Right lung (tissue), 5 donors: Measurements from ENCODE around the gene KCTD1. TPM values are rescaled to one million over a fixed set of nuclear protein-coding genes. Genes with fewer than 3 reads are reported as not detected.

Experiments used
- DNase-seq, 2 donors: peaks; one replicate each; pipeline ENCODE4 v3.0.0-alpha.2; 2013
- polyA plus RNA-seq, 5 donors: library from polyadenylated mRNA; unstranded; fragments of 120-200 nt; gene quantifications; one replicate each; pipeline versions ENCODE4 v1.2.1 to v1.2.3, GENCODE V29; 2013; ENCODE audit warnings: inconsistent platforms in 1 of 5, low replicate concordance in 1 of 5; ENCODE audit not compliant: insufficient read length in 5 of 5, insufficient read depth in 1 of 5

The KCTD1 gene
- polyA plus RNA-seq, 5 donors = 15.8 to 19.3 (median 18.8) TPM

DNA sequence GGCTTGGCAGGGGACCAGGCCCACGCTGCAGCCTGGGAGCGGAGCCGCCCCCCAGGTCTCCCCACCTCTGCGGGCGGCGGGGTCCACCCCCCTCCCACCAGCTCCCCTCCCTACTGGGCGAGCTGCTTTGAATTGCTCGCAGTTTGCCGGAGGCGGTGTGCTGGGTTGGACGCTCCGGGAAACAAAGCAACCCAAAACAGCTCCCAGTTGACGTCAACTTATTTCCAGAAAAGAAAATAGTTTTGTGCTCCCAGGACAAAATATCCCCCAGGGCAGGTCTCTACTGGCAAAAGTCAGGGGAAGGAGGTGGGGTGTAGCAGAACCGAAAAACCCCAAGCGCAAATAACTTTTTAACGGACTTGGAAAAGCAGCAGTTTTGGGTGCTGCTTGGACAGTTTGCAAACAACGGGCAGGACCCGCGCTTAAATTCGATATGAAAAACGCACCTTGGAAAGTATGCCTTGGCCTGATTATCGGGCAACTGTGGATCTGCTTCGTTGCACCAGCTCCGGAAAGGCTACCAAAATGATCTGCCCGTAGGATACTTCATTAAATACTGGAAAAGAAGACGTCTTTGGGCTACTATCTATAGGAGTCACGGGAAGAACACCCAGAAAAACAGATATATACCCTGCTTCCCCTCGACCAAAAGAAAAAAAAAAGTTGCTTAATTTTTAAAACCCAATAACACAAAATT lies 2.8 kb upstream of the KCTD1 start:
- DNase-seq = peak in 1 of 2 donors; percentile 42

DNA sequence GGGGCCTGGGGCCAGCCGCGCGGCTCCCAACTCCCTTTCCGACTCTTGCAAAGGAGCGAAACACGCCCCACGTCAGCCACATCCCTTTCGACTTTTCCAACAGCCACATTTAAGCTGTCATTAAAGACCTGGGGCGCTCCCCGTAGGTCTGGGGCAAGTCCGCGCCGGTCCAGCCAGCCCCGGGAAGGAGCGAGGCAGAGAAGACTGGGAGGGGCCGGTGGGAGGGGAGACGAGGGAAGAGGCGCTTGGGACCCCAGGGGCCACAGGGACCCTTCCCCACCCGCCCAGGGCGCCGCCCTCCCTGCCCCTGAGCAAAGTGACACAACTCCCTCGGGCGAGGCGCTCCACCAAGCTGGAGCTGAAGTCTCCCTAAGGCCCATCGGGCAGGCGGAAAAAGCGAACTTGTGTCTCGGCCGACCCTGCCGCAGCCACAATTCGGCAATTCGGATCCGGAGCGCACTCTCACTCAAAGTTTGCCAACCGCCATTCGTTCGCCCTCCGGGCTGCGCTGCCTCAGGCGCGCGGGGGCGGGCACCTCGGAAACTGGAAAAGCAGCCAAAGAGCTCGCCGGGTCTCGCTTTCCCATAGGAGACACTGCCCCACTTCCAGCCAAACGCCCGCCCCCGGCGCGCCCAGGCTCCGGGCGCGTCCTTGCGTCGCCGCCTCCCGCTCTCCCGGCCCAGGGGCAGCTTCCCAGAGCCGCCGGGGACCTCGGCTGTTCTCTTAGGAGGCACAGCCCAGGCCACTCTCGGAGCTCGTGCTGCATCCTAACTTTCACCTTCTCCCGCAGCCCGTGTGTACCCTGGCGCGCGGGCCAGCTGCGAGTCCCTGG lies 1.1 kb upstream of the KCTD1 start:
- peak; percentile 54 to 57 for DNase-seq

DNA sequence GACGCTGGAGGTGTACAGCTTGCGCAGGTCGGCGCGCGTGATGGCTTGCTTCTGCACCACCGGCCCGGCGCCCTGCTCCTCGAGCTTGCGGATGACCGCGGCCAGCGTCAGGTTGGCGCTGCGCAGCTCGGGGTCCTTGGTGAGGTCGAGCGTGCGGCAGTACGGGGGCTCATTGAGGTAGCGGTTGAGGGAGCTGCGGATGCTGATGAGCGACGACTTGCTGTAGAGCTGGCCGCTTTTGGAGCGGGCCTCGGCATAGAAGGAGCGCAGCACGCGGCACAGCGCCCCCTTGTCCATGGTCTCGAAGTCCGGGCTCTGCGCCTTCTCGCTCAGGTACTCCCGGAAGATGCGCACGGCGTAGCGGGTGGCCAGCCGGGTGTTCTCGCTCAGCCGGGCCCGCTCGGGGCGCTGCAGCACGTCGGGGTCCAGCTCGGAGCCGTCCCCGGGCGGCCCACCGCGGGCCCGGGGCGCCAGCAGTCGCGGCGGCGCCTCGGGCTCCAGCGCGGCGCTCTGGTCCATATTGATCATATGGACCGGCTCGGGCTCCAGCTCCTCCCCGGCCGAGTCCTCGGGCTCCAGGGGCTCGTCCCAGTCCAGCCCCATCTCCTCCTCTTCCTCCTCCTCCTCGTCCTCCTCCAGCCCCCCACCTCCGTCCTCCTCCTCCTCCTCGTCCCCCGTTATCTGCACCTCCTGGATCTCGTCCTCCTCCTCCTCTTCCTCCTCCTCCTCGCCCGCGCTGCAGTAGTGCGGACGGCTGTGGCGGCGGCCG lies 523 bp downstream of the KCTD1 start:
- peak; percentile 75 to 76 for DNase-seq

DNA sequence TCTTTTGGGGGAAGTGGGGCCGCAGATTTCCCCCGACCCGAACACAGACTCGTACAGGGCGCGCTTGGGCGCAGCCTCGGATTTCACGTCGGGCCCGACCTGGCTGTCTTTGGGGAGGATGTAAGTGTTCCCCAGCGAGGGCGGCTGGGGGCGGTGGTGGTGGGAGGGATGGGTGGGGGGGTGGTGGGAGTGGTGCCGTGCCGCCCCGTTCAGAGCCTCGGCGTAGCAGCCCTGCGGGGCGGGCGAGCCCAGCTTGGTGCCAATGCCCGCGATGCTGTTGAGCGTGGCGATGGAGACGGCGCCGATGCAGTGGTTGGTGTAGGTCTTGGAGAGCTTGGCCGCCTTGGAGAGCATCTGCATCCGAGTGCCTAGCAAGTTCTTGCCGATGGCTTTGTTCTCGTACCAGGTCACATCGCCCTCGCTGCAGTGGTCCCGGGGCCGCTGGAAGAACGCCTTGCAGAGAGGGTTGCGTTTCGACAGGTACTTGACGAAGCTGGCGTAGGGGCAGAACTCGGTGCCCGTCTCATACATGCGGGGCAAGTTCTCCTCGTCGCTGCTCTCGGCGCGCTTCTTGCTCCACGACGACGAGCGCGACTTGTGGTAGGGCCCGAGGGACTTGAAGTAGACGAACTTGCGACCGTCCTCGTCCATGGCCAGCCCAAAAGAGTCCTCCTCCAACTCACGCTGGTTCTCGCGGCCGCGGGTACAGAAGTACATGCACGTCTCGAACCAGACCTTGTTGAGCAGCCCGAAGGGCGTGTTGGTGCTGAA lies 1.3 kb downstream of the KCTD1 start:
- no peak for DNase-seq

DNA sequence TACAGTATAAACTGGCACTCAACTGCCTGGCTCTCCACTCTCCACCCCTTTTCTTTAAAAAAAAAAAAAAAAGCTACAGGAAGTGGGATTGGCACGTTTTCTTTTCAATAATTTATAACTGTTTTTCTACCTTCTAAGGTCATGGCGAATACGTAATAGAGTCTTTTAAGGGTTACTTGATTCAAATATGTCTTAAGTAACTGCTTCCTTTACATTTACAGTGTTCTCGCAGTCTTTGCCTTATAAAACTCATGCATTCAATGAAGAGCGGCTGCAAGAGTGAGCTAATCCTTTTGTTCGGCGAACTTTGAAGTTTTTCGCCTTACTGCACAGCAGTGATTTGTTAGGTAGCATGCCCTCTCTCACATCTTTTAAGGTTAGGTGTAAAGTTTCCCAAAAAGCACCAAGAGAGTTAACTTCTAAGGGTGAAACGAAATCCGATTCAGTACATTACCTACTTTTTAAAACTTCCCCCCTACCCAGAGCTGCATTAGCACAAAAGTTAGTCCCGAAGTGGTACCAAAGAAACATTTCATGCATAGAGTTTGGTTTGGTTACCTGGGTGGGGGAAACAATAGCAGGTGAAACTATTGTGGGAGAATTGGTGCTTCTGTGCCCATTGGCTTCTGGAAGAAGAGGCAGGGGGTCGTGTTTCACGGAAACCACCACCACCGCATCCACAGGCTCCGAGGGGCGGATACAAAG lies 2.0 kb downstream of the KCTD1 start:
- no peak for DNase-seq

DNA sequence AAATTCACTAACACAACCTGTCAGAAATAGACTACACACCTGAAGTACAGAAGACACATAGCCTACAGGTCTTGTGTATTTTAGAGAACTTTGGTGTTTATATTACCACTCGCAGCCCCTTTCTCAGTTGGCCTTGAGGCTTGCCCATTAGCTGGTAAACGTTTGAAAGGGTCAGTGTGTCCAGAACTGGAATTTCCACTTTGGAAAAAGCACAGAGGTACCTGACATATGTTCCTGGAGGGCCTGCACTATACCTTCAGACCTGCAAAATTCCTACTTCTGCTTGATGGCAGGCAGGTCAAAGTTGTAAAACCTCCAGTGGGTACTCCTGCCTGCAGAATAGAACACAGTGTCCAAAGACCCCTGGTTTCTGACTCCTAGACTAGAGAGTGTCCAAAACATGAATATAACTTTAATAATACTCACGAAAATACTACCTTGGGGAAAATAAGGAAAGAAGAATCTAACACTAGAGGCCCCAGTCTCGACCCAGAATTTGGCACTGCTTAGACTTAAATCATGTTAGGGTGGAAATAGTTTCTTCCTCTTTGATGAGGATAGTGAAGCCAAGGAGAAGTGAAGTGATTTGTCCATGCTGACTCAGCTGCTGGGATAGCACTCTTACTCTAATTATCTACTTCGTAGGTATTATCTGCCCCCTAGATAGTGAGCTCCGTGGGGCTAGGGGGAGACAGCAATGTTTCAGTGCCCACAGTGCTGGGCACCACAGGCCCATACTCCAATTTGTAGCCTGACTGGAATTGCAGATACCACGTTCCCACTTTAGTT lies 2.8 kb downstream of the KCTD1 start:
- DNase-seq = no peak

DNA sequence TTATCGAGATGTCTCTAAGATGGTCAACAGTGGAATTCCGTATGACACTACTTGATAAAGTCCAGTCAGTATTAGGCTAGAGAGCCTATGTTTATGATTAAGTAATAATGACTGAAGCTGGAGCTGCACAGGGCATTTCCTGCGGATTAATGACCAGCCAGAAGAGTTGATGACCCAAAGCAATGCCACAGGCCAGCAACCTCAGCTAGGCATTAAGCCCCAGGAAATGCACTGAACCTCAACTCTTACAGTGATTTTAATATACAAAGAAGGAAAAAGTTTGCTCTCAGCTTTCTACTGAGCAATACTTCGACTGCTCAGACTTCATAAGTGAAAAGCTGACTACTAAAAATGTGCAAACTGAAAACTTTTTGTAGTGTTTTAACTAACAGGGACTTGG lies 3.9 kb downstream of the KCTD1 start:
- no peak for DNase-seq

DNA sequence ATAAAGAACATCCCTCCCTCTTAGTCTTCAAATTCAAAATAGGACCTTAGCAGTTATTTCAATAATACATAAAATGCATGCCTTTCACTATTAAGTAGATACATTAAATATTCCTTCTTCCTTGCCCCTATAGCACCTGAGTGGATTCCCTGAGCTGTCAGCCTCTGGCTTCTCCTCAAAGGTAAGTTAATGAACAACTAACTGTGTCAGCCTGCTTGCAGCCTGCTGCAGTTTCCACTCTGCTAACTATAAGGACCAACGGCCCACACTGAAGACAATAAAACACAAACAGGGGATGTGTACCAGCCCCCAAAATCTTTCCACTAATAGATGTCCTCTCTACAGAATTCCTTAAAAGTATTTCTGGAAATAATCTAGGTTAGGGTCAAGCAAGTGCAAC lies 5.0 kb downstream of the KCTD1 start:
- DNase-seq = no peak

DNA sequence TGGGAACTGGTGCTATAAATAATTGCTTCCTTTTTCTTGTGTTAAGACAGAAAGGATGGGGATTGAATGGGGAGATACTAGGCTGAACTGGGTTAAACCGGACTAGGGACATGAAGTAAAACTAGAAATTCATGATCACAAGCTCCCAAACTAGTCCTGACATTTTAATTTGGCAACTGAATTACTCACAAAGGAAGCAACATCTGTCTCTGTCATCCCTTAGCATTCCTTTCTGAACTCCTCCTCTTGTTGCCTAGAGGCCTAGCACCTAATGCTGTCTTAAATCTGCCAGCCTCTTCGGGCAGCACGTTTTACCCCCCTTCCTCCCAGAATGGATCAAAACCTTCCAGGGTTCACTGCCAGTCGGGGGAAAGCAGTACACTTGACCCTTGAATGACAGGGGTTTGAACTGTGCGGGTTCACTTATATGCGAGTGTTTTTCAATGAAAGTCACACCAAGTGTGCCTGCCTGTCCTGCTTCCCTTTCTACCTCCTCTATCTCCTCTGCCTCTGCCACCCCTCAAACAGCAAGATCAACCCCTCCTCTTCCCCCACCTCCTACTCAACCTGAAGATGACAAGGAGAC lies 8.2 kb downstream of the KCTD1 start:
- no peak for DNase-seq

DNA sequence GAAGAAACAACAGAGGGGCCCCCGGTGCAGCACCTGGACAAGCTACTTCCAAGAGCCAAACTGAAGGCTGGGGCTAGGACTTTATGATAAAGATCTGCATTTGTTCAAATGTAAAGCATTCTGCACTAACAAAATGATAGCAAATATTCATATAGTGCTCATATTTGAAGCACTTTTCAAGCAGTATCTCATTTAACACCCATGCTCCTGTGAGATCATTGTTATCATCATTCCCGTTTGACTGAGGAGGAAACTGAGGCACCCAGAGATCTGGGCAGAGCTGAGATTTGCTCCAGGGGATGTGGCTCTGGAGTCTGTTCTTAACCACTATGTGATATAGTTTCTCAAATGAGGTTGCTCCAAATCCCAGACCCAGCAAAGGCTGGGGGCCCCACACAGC lies 9.8 kb downstream of the KCTD1 start:
- no peak for DNase-seq

DNA sequence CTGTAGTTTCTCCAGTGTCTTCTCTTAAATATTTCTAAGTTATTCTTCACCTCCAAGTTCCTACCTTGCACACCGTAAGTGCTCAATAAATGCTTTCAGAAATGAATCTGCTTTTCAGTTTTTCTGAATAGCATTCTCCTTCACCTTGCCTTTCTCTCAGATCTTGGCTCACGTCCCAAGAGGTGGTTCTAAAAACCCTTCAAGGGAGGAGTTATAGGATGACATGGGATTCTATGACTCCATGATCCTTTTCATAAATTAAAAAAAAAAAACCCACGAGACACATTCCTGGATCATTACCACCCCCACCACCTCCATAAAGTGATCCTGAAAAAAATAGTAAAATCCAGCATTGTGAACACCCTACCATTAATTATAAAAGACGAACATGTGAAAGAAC lies 11.7 kb downstream of the KCTD1 start:
- no peak for DNase-seq

DNA sequence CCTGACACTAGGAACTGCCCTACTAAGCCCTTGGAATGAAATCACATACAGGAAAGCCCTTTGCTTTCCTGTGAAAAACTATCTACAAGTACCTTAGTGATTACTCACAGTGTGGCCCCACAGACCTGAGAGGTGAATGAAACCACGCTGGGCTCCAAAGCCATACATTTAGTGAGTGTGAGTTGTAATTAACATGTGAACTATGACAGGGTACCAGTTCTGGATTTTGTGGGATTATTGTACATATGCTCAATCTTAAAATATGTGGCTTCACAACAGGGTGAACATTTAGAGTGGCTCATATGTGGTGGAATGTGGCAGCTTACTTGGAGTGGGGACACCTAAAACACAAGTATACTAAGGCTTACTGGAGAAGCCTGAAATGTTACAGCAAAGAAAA lies 12.3 kb downstream of the KCTD1 start:
- no peak for DNase-seq

DNA sequence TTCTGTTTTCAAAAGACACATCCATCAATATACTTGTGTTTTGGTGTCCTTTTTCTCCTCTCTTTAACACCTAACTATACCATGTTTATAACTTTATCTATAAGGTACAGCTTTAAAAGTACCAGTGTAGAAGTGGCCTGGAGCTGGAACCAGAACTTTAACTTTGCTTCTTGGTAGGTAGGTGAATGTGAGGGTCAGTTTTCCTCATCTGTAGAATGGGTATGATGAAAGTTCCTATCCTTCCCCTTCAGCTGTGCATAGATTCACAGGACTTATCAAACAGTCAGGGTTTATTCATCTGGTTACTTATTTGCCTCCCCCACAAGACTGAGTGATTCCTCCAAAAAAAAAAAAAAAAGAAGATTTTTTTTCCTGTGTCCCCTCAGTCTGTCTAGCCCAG lies 12.7 kb downstream of the KCTD1 start:
- no peak for DNase-seq

DNA sequence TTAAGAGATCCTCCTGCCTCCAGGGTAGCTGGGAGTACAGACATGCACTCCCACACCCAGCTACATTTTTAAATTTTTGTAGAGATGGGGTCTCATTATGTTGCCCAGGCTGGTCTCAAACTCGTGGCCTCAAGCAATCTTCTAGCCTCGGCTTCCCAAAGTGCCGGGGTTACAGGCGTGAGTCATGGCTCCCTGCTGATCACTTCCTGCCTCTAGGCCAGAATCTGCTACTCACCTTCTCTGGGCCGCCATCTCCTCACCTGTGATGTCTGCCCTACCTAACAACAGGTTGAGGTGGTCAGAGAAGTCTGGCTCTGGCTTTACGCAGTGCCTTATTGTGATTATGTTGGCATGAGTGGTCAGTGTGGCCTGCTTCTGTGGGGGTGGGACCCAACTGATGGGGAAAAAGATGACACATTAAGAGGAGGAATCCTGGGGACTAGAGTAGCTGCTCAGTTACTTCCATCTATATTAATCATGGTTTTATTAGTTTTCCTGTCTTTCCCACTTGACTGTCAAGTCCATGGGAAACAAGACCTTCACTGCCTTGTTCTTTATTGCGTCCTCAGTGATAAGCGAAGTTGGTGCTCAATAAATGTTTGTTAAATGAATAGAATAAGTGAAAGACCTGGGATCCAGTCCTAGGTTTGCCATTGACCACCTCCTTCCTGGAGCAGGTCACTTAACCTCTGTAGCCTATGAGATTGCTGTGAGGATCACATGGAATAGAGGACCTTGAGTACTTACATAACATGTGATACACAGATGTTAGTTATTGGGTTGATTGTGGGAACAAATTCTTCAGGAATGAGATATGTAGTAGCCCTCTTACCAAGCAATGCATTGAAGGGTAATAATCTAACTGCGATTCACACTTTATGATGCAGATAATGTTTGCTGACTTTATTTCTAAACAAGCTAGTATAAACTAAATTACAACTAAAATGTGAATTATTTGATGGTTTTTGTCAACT lies 15.7 kb downstream of the KCTD1 start:
- DNase-seq = no peak

DNA sequence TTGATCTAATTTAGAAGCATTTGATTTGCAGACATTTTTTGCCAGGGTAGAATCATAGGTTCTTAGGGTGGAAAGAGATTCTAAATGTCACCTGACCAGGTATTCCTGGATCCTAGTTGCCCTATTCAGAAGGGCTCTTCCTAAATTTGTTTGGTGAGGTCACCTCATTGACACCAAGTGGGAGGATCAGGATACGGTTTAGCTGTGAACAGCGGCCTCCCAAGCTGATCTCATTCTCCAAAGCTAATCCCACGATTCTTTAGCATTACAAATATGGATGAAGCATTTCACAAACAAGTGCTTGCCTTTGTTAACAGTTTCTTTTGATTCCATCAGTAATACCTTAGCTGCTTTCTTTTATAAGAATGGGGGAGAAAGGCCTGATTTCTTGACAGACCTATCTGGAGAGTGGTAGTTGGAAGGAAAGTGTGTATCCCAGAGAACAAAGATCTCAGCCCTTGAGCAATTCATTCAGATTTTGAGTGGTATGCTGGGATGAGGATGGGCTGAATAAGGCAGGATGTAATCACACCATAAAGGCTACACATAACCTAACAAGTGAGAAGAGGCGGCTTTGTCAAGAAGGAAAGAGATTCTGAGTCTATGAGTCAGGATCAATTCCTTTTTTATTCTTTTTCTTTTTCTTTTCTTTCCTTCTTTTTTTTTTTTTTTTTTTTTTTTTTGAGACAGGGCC lies 16.6 kb downstream of the KCTD1 start:
- no peak for DNase-seq

DNA sequence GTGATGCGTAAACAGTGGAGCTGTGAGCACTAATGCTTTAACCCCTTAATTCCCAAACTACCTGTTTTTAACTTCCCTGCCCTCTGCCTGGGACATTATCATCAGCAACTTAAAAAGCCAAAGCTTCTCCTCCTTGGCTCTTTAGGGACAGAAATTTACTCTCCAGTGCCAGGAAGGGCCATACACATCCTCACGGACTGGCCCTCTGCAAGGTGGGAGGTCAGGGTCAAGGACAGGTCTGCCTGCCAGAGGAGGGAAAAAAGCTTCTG lies 21.5 kb downstream of the KCTD1 start:
- DNase-seq = no peak

DNA sequence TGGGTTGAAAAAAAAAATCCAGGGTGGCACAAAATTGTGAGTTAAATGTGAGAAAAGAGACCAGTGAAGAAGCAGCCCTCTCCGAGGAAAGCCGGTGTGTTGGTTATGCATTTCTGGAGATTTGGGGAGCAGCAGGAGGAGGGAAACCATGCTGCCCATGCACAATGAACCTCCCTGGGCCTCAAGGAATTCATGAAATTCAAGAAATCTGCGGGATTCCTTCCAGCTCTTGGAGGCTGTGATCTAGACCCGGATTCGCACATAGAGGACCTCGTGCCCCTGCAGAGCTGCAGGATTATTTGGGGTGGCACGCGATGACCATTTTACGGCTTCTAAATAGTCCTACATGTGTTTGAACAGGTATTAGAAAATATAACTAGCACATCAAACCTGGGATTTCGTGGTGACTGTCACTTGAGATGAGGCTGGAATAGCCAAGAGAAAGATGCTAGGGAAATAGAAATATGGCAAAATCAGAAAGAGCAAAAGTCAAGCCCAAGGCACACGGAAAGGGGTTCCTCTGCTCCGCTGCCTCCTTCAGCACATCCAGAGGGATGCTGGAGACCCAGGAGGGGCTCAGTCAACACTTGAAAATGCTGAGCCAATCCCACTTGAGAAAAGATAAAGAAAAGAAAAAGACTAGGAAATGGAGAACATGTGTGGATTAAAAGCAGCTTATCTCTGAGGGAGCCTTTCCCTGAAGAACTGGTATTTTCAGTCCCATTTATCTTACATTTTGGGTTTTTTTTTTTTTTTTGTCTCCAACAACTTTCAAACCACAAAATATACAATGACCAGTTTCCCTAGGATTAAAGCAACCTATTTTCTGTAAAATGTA lies 22.0 kb downstream of the KCTD1 start:
- DNase-seq = no peak
